AML-193 (cell line): Measurements from ENCODE around the gene SUN1.
"Not testable (repeated sequence)": the region's sequence is repeated elsewhere in the genome, so short reads cannot be mapped to it uniquely, and the experiment has no call there.

Experiments used
- DNase-seq, 2 experiments: peaks; one replicate each; lab custom pipeline; 2025; lab: John Stamatoyannopoulos, UW

SUN1 gene

GRCh38 chr7:832167-832967 is at the start of gene SUN1:
SUN1 (plus strand) TSS chr7:832476; CDS start chr7:832525, 49 bp downstream.
- no peak for DNase-seq

GRCh38 chr7:782718-783449 is 49.4 kb upstream of the SUN1 start:
- no peak for DNase-seq

- no peak for DNase-seq
Measured at GRCh38 chr7:783556-784490, 48.5 kb upstream of the SUN1 start.

- DNase-seq = no peak
Measured at GRCh38 chr7:784971-785370, 47.3 kb upstream of the SUN1 start.

GRCh38 chr7:785416-785815 is 46.9 kb upstream of the SUN1 start:
- DNase-seq = no peak

- DNase-seq = peak; percentile 20 to 24
Measured at GRCh38 chr7:786472-787255, 45.6 kb upstream of the SUN1 start.

- DNase-seq = no peak
Measured at GRCh38 chr7:787332-788240, 44.7 kb upstream of the SUN1 start.

- no peak for DNase-seq
Measured at GRCh38 chr7:791519-791918, 40.8 kb upstream of the SUN1 start.

GRCh38 chr7:794207-794606 is 38.1 kb upstream of the SUN1 start:
- DNase-seq = no peak

- DNase-seq = no peak
Measured at GRCh38 chr7:794671-795329, 37.5 kb upstream of the SUN1 start.

GRCh38 chr7:796434-797169 is 35.7 kb upstream of the SUN1 start:
- DNase-seq = not testable (repeated sequence)

GRCh38 chr7:798921-799470 is 33.3 kb upstream of the SUN1 start:
- no peak for DNase-seq

GRCh38 chr7:800692-801091 is 31.6 kb upstream of the SUN1 start:
- no peak for DNase-seq

- DNase-seq = not testable (repeated sequence)
Measured at GRCh38 chr7:801351-801750, 30.9 kb upstream of the SUN1 start.

GRCh38 chr7:801940-802381 is 30.3 kb upstream of the SUN1 start:
- DNase-seq = no peak

- no peak for DNase-seq
Measured at GRCh38 chr7:802500-803242, 29.6 kb upstream of the SUN1 start.

GRCh38 chr7:803243-803635 is 29.0 kb upstream of the SUN1 start:
- no peak for DNase-seq

GRCh38 chr7:803796-804195 is 28.5 kb upstream of the SUN1 start:
- not testable (repeated sequence) for DNase-seq
